H1 (cell line): ENCODE data around the gene ARHGAP15. TPM values are rescaled to one million over a fixed set of nuclear protein-coding genes. Genes with fewer than 3 reads are reported as not detected.

Experiments
- CHD7 ChIP-seq: fragments of 300-600 bp; sonication (generic); IDR thresholded peaks from 2 replicates; pipeline ENCODE4 v1.7.1; 2012; ENCODE audit warnings: low read length, moderate library complexity, mild to moderate bottlenecking, inconsistent platforms; ENCODE audit not compliant: insufficient replicate concordance
- polyA plus RNA-seq, 7 experiments: library from polyadenylated mRNA; depleted of rRNA in 3 of 7; stranded (reverse) in 5 of 7; unstranded in 2 of 7; fragments of >200 nt in 5 of 7; fragments of 200-250 nt in 2 of 7; gene quantifications; 1 replicate in 5 of 7; 2 replicates in 1 of 7; 4 replicates in 1 of 7; pipeline versions ENCODE4 v1.2.1 to v1.2.3, GENCODE V29; 2011 to 2013; ENCODE audit warnings: missing spikeins in 2 of 7, mixed read lengths in 2 of 7
- total RNA-seq: library from RNA; stranded (reverse); fragmentation: NEBNext Ultra II Directional; extraction: Animal tissue kit (Norgen Biotek cat#: 25700); gene quantifications from 2 replicates; pipeline ENCODE4 v1.2.1, GENCODE V29; 2021

Gene ARHGAP15
- total and polyA plus RNA-seq, 2 of the 8 experiments (the other 6 are each of a cell fraction or from before 2014, with no cell fraction given) = not detected

- no peak for TF ChIP-seq CHD7
Observed at GRCh38 chr2:143255899-143256298, 126.7 kb downstream of the ARHGAP15 start (continued).
